ENCODE results near the gene RIMS1. TPM values are rescaled to one million over a fixed set of nuclear protein-coding genes. Genes with fewer than 3 reads are reported as not detected.

The RIMS1 gene
- total and polyA plus RNA-seq, 4 donors = 0.09 to 0.17 TPM; not detected in 2

GRCh38 chr6:71887744-71888230 is 1.4 kb downstream of the RIMS1 start:
- peaks cover 2 to 10% (median 2%) of the 10 kb centered on the region in 4 donors for H3K27me3 ChIP-seq (ENCODE audit: control insufficient read depth in 4 of 4, insufficient read depth in 4 of 4, low read length in 3 of 4)
- TF ChIP-seq TAF1 (conservative IDR thresholded peaks at IDR 0.05) (no peak), FOXA2 (IDR thresholded peaks at IDR 0.05) (no peak)
- WGBS = 75% methylated on average over 2 of the region's 2 CpGs
- DNase-seq (ENCODE audit: low spot score) = no peak
- no peak overlapping the region for H3K4me3 ChIP-seq (ENCODE audit: low read depth in 1 of 3, low read length in 3 of 3)
- no peaks in the 10 kb centered on the region for H3K36me3 ChIP-seq (ENCODE audit: control insufficient read depth in 4 of 4, insufficient read depth in 3 of 4, low read depth in 1 of 4, low read length in 3 of 4)
- H3K4me1 ChIP-seq (ENCODE audit: control insufficient read depth in 4 of 4, insufficient read depth in 4 of 4, low read length in 3 of 4) = peaks cover 0 to 5% (median 3%) of the 10 kb centered on the region in 4 donors
- H3K27ac ChIP-seq (ENCODE audit: low read depth in 1 of 2, low read length in 2 of 2) = no peak overlapping the region
- H3K9ac ChIP-seq (ENCODE audit: low read depth in 1 of 2, low read length in 2 of 2) = no peak overlapping the region
- H3K9me3 ChIP-seq (ENCODE audit: control insufficient read depth in 4 of 4, low read length in 3 of 4) = peaks cover 0 to 2% (median 0%) of the 10 kb centered on the region in 4 donors

- no peak for DNase-seq (ENCODE audit: low spot score)
- peaks cover 2 to 10% (median 2%) of the 10 kb centered on the region in 4 donors for H3K27me3 ChIP-seq (ENCODE audit: control insufficient read depth in 4 of 4, insufficient read depth in 4 of 4, low read length in 3 of 4)
- H3K27ac ChIP-seq (ENCODE audit: low read depth in 1 of 2, low read length in 2 of 2) = no peak overlapping the region
- H3K36me3 ChIP-seq (ENCODE audit: control insufficient read depth in 4 of 4, insufficient read depth in 3 of 4, low read depth in 1 of 4, low read length in 3 of 4) = no peaks in the 10 kb centered on the region
- H3K9ac ChIP-seq (ENCODE audit: low read depth in 1 of 2, low read length in 2 of 2) = no peak overlapping the region
- peaks cover 0 to 5% (median 3%) of the 10 kb centered on the region in 4 donors for H3K4me1 ChIP-seq (ENCODE audit: control insufficient read depth in 4 of 4, insufficient read depth in 4 of 4, low read length in 3 of 4)
- 50% methylated on average over 7 of the region's 7 CpGs for WGBS
- H3K4me3 ChIP-seq (ENCODE audit: low read depth in 1 of 3, low read length in 3 of 3) = no peak overlapping the region
- no peak for TF ChIP-seq CTCF (IDR thresholded peaks at IDR 0.05; ENCODE audit: low read depth, low read length, missing input control)
- TF ChIP-seq NR2F2 (IDR thresholded peaks at IDR 0.05) = no peak
- TF ChIP-seq TAF1 (conservative IDR thresholded peaks at IDR 0.05) = no peak
- TF ChIP-seq GABPA (IDR thresholded peaks at IDR 0.05 in 1 of 2, conservative IDR thresholded peaks at IDR 0.05 in 1 of 2) = no peak
- TF ChIP-seq JUND (IDR thresholded peaks at IDR 0.05) = no peak
- TF ChIP-seq RXRA (IDR thresholded peaks at IDR 0.05) = no peak
- TF ChIP-seq YY1 (IDR thresholded peaks at IDR 0.05) = no peak
- no peak for TF ChIP-seq ZBTB33 (IDR thresholded peaks at IDR 0.05)
- no peak for TF ChIP-seq EGR1 (IDR thresholded peaks at IDR 0.05; ENCODE audit: low read depth in 2 of 2)
- peaks cover 0 to 2% (median 0%) of the 10 kb centered on the region in 4 donors for H3K9me3 ChIP-seq (ENCODE audit: control insufficient read depth in 4 of 4, low read length in 3 of 4)
Observed at GRCh38 chr6:71888756-71889340, 2.5 kb downstream of the RIMS1 start.

- WGBS = 75% methylated on average over 1 of the region's 1 CpG
- no peak for DNase-seq (ENCODE audit: low spot score)
- TF ChIP-seq YY1 (IDR thresholded peaks at IDR 0.05) = no peak
- TF ChIP-seq MAX (IDR thresholded peaks at IDR 0.05) = no peak
- no peak for TF ChIP-seq FOXA1 (IDR thresholded peaks at IDR 0.05)
- no peak for TF ChIP-seq CTCF (IDR thresholded peaks at IDR 0.05; ENCODE audit: low read depth, low read length, missing input control)
- TF ChIP-seq RAD21 (IDR thresholded peaks at IDR 0.05) = no peak
- no peak for TF ChIP-seq NR2F2 (IDR thresholded peaks at IDR 0.05)
- no peak for TF ChIP-seq ZBTB33 (IDR thresholded peaks at IDR 0.05)
- no peak for TF ChIP-seq GABPA (IDR thresholded peaks at IDR 0.05 in 1 of 2, conservative IDR thresholded peaks at IDR 0.05 in 1 of 2)
- TF ChIP-seq RXRA (IDR thresholded peaks at IDR 0.05) = no peak
- no peak for TF ChIP-seq TAF1 (conservative IDR thresholded peaks at IDR 0.05)
- TF ChIP-seq JUND (IDR thresholded peaks at IDR 0.05) = no peak
- no peak for TF ChIP-seq FOXA2 (IDR thresholded peaks at IDR 0.05)
- TF ChIP-seq SP1 (IDR thresholded peaks at IDR 0.05) = no peak
Observed at GRCh38 chr6:71889366-71889765, 3.0 kb downstream of the RIMS1 start.

More at GRCh38 chr6:71889366-71889765, 3.0 kb downstream of the RIMS1 start:
- H3K27me3 ChIP-seq (ENCODE audit: control insufficient read depth in 4 of 4, insufficient read depth in 4 of 4, low read length in 3 of 4) = peaks cover 2 to 10% (median 2%) of the 10 kb centered on the region in 4 donors
- peaks cover 0 to 2% (median 0%) of the 10 kb centered on the region in 4 donors for H3K9me3 ChIP-seq (ENCODE audit: control insufficient read depth in 4 of 4, low read length in 3 of 4)
- peaks cover 0 to 5% (median 3%) of the 10 kb centered on the region in 4 donors for H3K4me1 ChIP-seq (ENCODE audit: control insufficient read depth in 4 of 4, insufficient read depth in 4 of 4, low read length in 3 of 4)
- no peaks in the 10 kb centered on the region for H3K36me3 ChIP-seq (ENCODE audit: control insufficient read depth in 4 of 4, insufficient read depth in 3 of 4, low read depth in 1 of 4, low read length in 3 of 4)
- no peak overlapping the region for H3K27ac ChIP-seq (ENCODE audit: low read depth in 1 of 2, low read length in 2 of 2)
- H3K4me3 ChIP-seq (ENCODE audit: low read depth in 1 of 3, low read length in 3 of 3) = no peak overlapping the region
- H3K9ac ChIP-seq (ENCODE audit: low read depth in 1 of 2, low read length in 2 of 2) = no peak overlapping the region

Measured in liver (tissue), 9 donors.